A549 (cell line): Measurements from ENCODE around the gene GTPBP6. TPM values are rescaled to one million over a fixed set of nuclear protein-coding genes. Genes with fewer than 3 reads are reported as not detected.

Experiments used
- ATAC-seq, 2 experiments: fragments of 200-7000 bp in 1 of 2; fragments of >200 bp in 1 of 2; cut with Nextera tagmentation in 1 of 2; cut with Tn5 transposase in 1 of 2; 3 replicates each; pipeline versions ENCODE4 v1.8.0 to v1.9.1; 2018 to 2020; ENCODE audit warnings: mild to moderate bottlenecking in 1 of 2, moderate library complexity in 1 of 2
- CTCF ChIA-PET: fragments of 300-600 bp; sonication (Branson Sonifier 250); formaldehyde crosslinking; extraction: SDS; loops from one replicate; lab custom pipeline; 2021; ENCODE audit warnings: antibody characterized with exemption, inconsistent platforms; lab: Yijun Ruan, JAX
- POLR2A ChIA-PET: fragments of 350-600 bp; formaldehyde crosslinking; extraction: SDS; loops from one replicate; lab custom pipeline; 2021; ENCODE audit warnings: antibody characterized with exemption, inconsistent platforms; lab: Yijun Ruan, JAX
- DNase-seq, 2 experiments: peaks; one replicate each; pipeline versions ENCODE4 v3.0.0 to v3.0.0-alpha.2; 2011 to 2016; ENCODE audit warnings: low read depth in 1 of 2, low spot score in 1 of 2
- FAIRE-seq: peaks from 2 replicates; lab custom pipeline; 2011; peaks lifted over from hg19 to GRCh38; lab: Jason Lieb, UNC
- H3K27ac ChIP-seq, 2 experiments: fragments of >200 bp; sonication (Bioruptor Twin); formaldehyde crosslinking; 3 replicates each; pipeline ENCODE4 v1.5.1; 2016 to 2017
- H3K4me1 ChIP-seq: fragments of >200 bp; sonication (Bioruptor Twin); formaldehyde crosslinking; 3 replicates; pipeline ENCODE4 v1.6.1; 2016
- H3K4me2 ChIP-seq: fragments of >200 bp; sonication (Bioruptor Twin); formaldehyde crosslinking; 3 replicates; pipeline ENCODE4 v1.6.1; 2016
- H3K4me3 ChIP-seq: fragments of >200 bp; sonication (Bioruptor Twin); formaldehyde crosslinking; 3 replicates; pipeline ENCODE4 v1.5.1; 2016
- H3K9me3 ChIP-seq: fragments of >200 bp; sonication (Bioruptor Twin); formaldehyde crosslinking; 3 replicates; pipeline ENCODE4 v1.6.1; 2016
- ATOH8 ChIP-seq: fragments of 250-450 bp; sonication (Bioruptor Pico); IDR thresholded peaks from 2 replicates; pipeline ENCODE4 v1.5.0; 2020; ENCODE audit warnings: low read depth, mild to moderate bottlenecking, moderate library complexity
- BHLHE40 ChIP-seq: IDR thresholded peaks from 2 replicates; pipeline ENCODE4 v1.6.1; 2012; ENCODE audit warnings: low read depth, low read length, inconsistent platforms
- EHF ChIP-seq: fragments of 250-450 bp; sonication (Bioruptor Pico); IDR thresholded peaks from 2 replicates; pipeline ENCODE4 v1.5.0; 2020; ENCODE audit warnings: mild to moderate bottlenecking
- EP300 ChIP-seq, 2 experiments: fragments of >200 bp; sonication (Bioruptor Twin); formaldehyde crosslinking; IDR thresholded peaks; 2 replicates in 1 of 2; 3 replicates in 1 of 2; pipeline ENCODE4 v1.6.1; 2016 to 2017
- FOSL2 ChIP-seq, 2 experiments: fragments of 450-650 bp in 1 of 2; fragments of >200 bp in 1 of 2; sonication (Bioruptor Twin) in 1 of 2; formaldehyde crosslinking; IDR thresholded peaks; 2 replicates each; pipeline versions ENCODE4 v1.5.0 to v1.6.1; 2016 to 2020; ENCODE audit warnings: mild to moderate bottlenecking in 1 of 2, moderate library complexity in 1 of 2
- HDAC2 ChIP-seq: fragments of 200-600 bp; sonication (generic); IDR thresholded peaks from 2 replicates; pipeline ENCODE4 v1.6.1; 2016
- HEYL ChIP-seq: fragments of 250-450 bp; sonication (Bioruptor Pico); IDR thresholded peaks from 2 replicates; pipeline ENCODE4 v1.8.0; 2021; ENCODE audit warnings: mild to moderate bottlenecking, moderate library complexity
- HMGXB4 ChIP-seq: fragments of 250-450 bp; sonication (Bioruptor Pico); IDR thresholded peaks from 2 replicates; pipeline ENCODE4 v1.5.0; 2021; ENCODE audit warnings: mild to moderate bottlenecking, moderate library complexity, borderline replicate concordance
- HOXB5 ChIP-seq: fragments of 250-450 bp; sonication (Bioruptor Pico); IDR thresholded peaks from 2 replicates; pipeline ENCODE4 v1.5.0; 2020; ENCODE audit warnings: mild to moderate bottlenecking, moderate library complexity
- JUN ChIP-seq, 2 experiments: fragments of >200 bp; sonication (Bioruptor Twin); formaldehyde crosslinking; IDR thresholded peaks; 2 replicates in 1 of 2; 3 replicates in 1 of 2; pipeline ENCODE4 v1.6.1; 2016 to 2017
- JUNB ChIP-seq: fragments of >200 bp; sonication (Bioruptor Twin); formaldehyde crosslinking; IDR thresholded peaks from 2 replicates; pipeline ENCODE4 v1.6.1; 2016
- MAFK ChIP-seq: fragments of 450-650 bp; IDR thresholded peaks from 2 replicates; pipeline ENCODE4 v1.6.1; 2014; ENCODE audit not compliant: partially characterized antibody
- NPAS2 ChIP-seq: fragments of 250-450 bp; sonication (Bioruptor Pico); IDR thresholded peaks from 2 replicates; pipeline ENCODE4 v1.8.0; 2022; ENCODE audit warnings: mild to moderate bottlenecking, moderate library complexity, borderline replicate concordance
- RAD21 ChIP-seq, 2 experiments: fragments of >200 bp in 1 of 2; sonication (Bioruptor Twin) in 1 of 2; formaldehyde crosslinking in 1 of 2; IDR thresholded peaks in 1 of 2; conservative IDR thresholded peaks in 1 of 2; 2 replicates in 1 of 2; 3 replicates in 1 of 2; pipeline ENCODE4 v1.6.1; 2012 to 2018; ENCODE audit warnings: inconsistent platforms in 1 of 2
- RNF2 ChIP-seq: fragments of 200-600 bp; sonication (generic); IDR thresholded peaks from 2 replicates; pipeline ENCODE4 v1.6.1; 2016; ENCODE audit warnings: low read depth, mild to moderate bottlenecking, antibody characterized with exemption, moderate library complexity, borderline replicate concordance
- SREBF2 ChIP-seq: fragments of 450-650 bp; IDR thresholded peaks from 2 replicates; pipeline ENCODE4 v1.6.1; 2014; ENCODE audit warnings: mild to moderate bottlenecking, moderate library complexity
- ZSCAN20 ChIP-seq: fragments of 250-450 bp; sonication (Bioruptor Pico); IDR thresholded peaks from 2 replicates; pipeline ENCODE4 v1.8.0; 2022; ENCODE audit warnings: mild to moderate bottlenecking, moderate library complexity
- WGBS: methylation state at CpG from one replicate; pipeline ENCODE4 v1.1.6; 2017; ENCODE audit errors: missing lambda C conversion rate; 5-methylcytosine and 5-hydroxymethylcytosine counted together
- polyA plus RNA-seq, 4 experiments: library from polyadenylated mRNA; depleted of rRNA in 3 of 4; stranded (reverse); fragments of >200 nt; fragmentation: RNase III in 1 of 4; extraction: RNeasy Plus Mini Kit Qiagen cat#74134 plus additional on column Dnase treatment in 1 of 4; gene quantifications; 2 replicates in 3 of 4; 3 replicates in 1 of 4; pipeline ENCODE4 v1.2.3, GENCODE V29; 2011 to 2017
- TF ChIP-seq, protein P1 (sequence below): IDR thresholded peaks from 2 replicates; pipeline ENCODE4 v1.6.1; 2012; ENCODE audit warnings: low read depth, borderline replicate concordance
- TF ChIP-seq, protein P2 (sequence below): fragments of 200-600 bp; sonication (generic); IDR thresholded peaks from 2 replicates; pipeline ENCODE4 v1.6.1; 2016; ENCODE audit warnings: antibody characterized with exemption, mild to moderate bottlenecking, moderate library complexity
- TF ChIP-seq, protein P3 (sequence below): IDR thresholded peaks from 2 replicates; pipeline ENCODE4 v1.6.1; 2012
- TF ChIP-seq, protein P4 (sequence below): fragments of 450-650 bp; IDR thresholded peaks from 2 replicates; pipeline ENCODE4 v1.6.1; 2014; ENCODE audit warnings: antibody characterized with exemption

The GTPBP6 gene
- polyA plus RNA-seq, 2 of the 4 experiments (the other 2 are of a cell fraction) = 26.0 to 41.2 TPM

DNA sequence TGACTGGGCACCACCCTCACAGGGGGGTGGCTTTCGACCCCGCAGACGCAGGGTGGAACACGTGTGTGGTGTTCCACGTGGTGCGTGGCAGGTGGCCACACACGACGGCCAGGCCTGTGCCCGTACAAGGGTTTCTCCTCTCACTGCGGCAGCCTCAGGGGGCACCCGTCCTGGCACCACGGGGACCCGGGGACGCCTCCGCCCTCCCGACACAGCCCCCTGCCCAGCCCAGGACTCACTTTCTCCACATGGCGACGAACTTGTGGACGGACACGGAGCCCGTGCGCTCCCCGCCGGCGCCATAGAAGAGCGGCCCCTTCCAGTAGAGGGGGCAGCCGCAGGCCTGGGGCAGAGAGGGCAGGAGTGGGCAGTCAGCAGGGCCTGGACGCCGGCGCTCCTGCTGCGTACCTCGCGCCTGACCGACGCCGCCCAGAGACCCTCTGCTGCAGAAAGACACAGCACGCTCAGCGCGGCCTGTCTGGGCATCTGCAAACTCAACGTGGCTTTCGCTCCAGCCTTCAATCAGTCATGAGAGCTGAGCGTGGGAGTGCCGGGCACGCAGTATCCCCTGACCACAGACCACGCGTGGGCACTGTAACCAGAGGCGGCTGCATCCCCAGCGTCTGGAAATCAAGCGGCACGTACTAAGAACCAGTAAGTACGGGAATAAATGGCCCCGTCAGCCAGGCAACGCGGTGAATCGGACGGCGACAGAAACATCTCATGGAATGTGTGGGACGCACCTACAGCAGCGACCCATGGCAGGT lies 28.9 kb upstream of the GTPBP6 start:
- no peak for ATAC-seq
- H3K4me1 ChIP-seq = no peaks in the 10 kb centered on the region
- 95% methylated on average over 58 of the region's 59 CpGs for WGBS
- H3K9me3 ChIP-seq = no peaks in the 10 kb centered on the region
- no peak overlapping the region for H3K4me3 ChIP-seq
- no peak for DNase-seq
- FAIRE-seq = no peak
- no peak for TF ChIP-seq SREBF2
- TF ChIP-seq HDAC2 = no peak
- TF ChIP-seq ZSCAN20 = no peak
- no peak for TF ChIP-seq JUN (IDR thresholded peaks at IDR 0.05)
- TF ChIP-seq HOXB5 (CRISPR knock-in tag) = no peak
- TF ChIP-seq HEYL (CRISPR knock-in tag) = no peak
- TF ChIP-seq EHF (CRISPR knock-in tag) = no peak
- ChIA-PET POLR2A (no interaction called here), CTCF (no interaction called here)
- no peak overlapping the region for H3K4me2 ChIP-seq
- no peak overlapping the region for H3K27ac ChIP-seq

- H3K27ac ChIP-seq = no peak overlapping the region
- H3K4me2 ChIP-seq = no peak overlapping the region
- H3K4me3 ChIP-seq = no peak overlapping the region
- no peak for DNase-seq
- ChIA-PET CTCF (no interaction called here), POLR2A (no interaction called here)
- TF ChIP-seq, protein P1, sequence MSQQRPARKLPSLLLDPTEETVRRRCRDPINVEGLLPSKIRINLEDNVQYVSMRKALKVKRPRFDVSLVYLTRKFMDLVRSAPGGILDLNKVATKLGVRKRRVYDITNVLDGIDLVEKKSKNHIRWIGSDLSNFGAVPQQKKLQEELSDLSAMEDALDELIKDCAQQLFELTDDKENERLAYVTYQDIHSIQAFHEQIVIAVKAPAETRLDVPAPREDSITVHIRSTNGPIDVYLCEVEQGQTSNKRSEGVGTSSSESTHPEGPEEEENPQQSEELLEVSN = no peak
- no peak for TF ChIP-seq ATOH8 (CRISPR knock-in tag)
- TF ChIP-seq, protein P2, sequence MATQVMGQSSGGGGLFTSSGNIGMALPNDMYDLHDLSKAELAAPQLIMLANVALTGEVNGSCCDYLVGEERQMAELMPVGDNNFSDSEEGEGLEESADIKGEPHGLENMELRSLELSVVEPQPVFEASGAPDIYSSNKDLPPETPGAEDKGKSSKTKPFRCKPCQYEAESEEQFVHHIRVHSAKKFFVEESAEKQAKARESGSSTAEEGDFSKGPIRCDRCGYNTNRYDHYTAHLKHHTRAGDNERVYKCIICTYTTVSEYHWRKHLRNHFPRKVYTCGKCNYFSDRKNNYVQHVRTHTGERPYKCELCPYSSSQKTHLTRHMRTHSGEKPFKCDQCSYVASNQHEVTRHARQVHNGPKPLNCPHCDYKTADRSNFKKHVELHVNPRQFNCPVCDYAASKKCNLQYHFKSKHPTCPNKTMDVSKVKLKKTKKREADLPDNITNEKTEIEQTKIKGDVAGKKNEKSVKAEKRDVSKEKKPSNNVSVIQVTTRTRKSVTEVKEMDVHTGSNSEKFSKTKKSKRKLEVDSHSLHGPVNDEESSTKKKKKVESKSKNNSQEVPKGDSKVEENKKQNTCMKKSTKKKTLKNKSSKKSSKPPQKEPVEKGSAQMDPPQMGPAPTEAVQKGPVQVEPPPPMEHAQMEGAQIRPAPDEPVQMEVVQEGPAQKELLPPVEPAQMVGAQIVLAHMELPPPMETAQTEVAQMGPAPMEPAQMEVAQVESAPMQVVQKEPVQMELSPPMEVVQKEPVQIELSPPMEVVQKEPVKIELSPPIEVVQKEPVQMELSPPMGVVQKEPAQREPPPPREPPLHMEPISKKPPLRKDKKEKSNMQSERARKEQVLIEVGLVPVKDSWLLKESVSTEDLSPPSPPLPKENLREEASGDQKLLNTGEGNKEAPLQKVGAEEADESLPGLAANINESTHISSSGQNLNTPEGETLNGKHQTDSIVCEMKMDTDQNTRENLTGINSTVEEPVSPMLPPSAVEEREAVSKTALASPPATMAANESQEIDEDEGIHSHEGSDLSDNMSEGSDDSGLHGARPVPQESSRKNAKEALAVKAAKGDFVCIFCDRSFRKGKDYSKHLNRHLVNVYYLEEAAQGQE = no peak
- TF ChIP-seq, protein P3, sequence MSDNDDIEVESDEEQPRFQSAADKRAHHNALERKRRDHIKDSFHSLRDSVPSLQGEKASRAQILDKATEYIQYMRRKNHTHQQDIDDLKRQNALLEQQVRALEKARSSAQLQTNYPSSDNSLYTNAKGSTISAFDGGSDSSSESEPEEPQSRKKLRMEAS = no peak
- no peak for TF ChIP-seq EP300 (IDR thresholded peaks at IDR 0.05)
- no peak for TF ChIP-seq HEYL (CRISPR knock-in tag)
- TF ChIP-seq, protein P4, sequence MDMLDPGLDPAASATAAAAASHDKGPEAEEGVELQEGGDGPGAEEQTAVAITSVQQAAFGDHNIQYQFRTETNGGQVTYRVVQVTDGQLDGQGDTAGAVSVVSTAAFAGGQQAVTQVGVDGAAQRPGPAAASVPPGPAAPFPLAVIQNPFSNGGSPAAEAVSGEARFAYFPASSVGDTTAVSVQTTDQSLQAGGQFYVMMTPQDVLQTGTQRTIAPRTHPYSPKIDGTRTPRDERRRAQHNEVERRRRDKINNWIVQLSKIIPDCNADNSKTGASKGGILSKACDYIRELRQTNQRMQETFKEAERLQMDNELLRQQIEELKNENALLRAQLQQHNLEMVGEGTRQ = no peak
- TF ChIP-seq RNF2 = no peak
- no peak for TF ChIP-seq RAD21 (conservative IDR thresholded peaks at IDR 0.05 in 1 of 2, IDR thresholded peaks at IDR 0.05 in 1 of 2)
- TF ChIP-seq FOSL2 (IDR thresholded peaks at IDR 0.05) = no peak
- no peak for TF ChIP-seq FOSL2 (CRISPR knock-in tag; IDR thresholded peaks at IDR 0.05)
- no peak for TF ChIP-seq JUNB
- no peak for TF ChIP-seq MAFK
- TF ChIP-seq BHLHE40 = no peak
- no peak for TF ChIP-seq NPAS2 (CRISPR knock-in tag)
- no peak for TF ChIP-seq HMGXB4 (CRISPR knock-in tag)
- no peak for ATAC-seq
- H3K9me3 ChIP-seq = no peaks in the 10 kb centered on the region
- H3K4me1 ChIP-seq = no peaks in the 10 kb centered on the region
- FAIRE-seq = no peak
- 93% methylated on average over 59 of the region's 75 CpGs for WGBS
Observed at GRCh38 chrX:346034-346813, 27.6 kb upstream of the GTPBP6 start.
